OCI-LY7 (cell line): ENCODE data around the gene ELK1.

ENCODE experiments used
- CTCF ChIP-seq: fragments of 200-600 bp; sonication (generic); conservative IDR thresholded peaks from 2 replicates; pipeline ENCODE4 v1.5.1; 2014; ENCODE audit warnings: mild to moderate bottlenecking, antibody characterized with exemption, low read length, moderate library complexity, mixed read lengths
- EZH2phosphoT487 ChIP-seq: fragments of 200-600 bp; sonication (generic); IDR thresholded peaks from 2 replicates; pipeline ENCODE4 v1.6.1; 2018; ENCODE audit warnings: low read depth, borderline replicate concordance, mild to moderate bottlenecking, mixed run types, antibody characterized with exemption, low read length, moderate library complexity, mixed read lengths

- TF ChIP-seq CTCF (no peak), EZH2phosphoT487 (no peak)
These were observed 37.3 kb downstream of the ELK1 start for GRCh38 chrX:47613082-47613481.
